ENCODE measurements around the gene KCTD16. TPM values are rescaled to one million over a fixed set of nuclear protein-coding genes. Genes with fewer than 3 reads are reported as not detected.

Gene KCTD16
- total and polyA plus RNA-seq, 11 donors = 0.02 to 0.32 (median 0.12) TPM; not detected in 3

GRCh38 chr5:144403058-144403457, 232.4 kb downstream of the KCTD16 start:
- H3K36me3 ChIP-seq = no peaks in the 10 kb centered on the region
- H3K27me3 ChIP-seq = no peaks in the 10 kb centered on the region
- H3K9me3 ChIP-seq = no peaks in the 10 kb centered on the region
- peaks cover 0 to 4% (median 0%) of the 10 kb centered on the region in 12 donors for H3K4me1 ChIP-seq
- H3K27ac ChIP-seq = no peak overlapping the region
- ATAC-seq (no peak), DNase-seq (no peak)
- no peak overlapping the region for H3K4me3 ChIP-seq
- TF ChIP-seq CTCF (IDR thresholded peaks at IDR 0.05) (no peak), POLR2A (IDR thresholded peaks at IDR 0.05) (no peak)
- intact Hi-C loops (cut with DNase I) = no loop called here
- 94 to 95% (median 94%) methylated on average over 2 of the region's 2 CpGs for WGBS, 4 donors

GRCh38 chr5:144403817-144404420, 233.2 kb downstream of the KCTD16 start:
- 84 to 89% (median 86%) methylated on average over 4 of the region's 4 CpGs for WGBS, 4 donors
- DNase-seq (no peak), ATAC-seq (no peak)
- H3K27me3 ChIP-seq = no peaks in the 10 kb centered on the region
- TF ChIP-seq CTCF (IDR thresholded peaks at IDR 0.05) (no peak), POLR2A (IDR thresholded peaks at IDR 0.05) (no peak)
- intact Hi-C loops (cut with DNase I) = no loop called here
- no peak overlapping the region for H3K27ac ChIP-seq
- H3K4me1 ChIP-seq = peaks cover 0 to 4% (median 0%) of the 10 kb centered on the region in 12 donors
- H3K4me3 ChIP-seq = no peak overlapping the region
- H3K36me3 ChIP-seq = no peaks in the 10 kb centered on the region
- no peaks in the 10 kb centered on the region for H3K9me3 ChIP-seq

GRCh38 chr5:144404672-144405071, 234.0 kb downstream of the KCTD16 start:
- Histone ChIP-seq H3K27ac (no peak overlapping the region), H3K36me3 (no peaks in the 10 kb centered on the region), H3K9me3 (no peaks in the 10 kb centered on the region), H3K4me1 (peaks cover 0 to 4% (median 0%) of the 10 kb centered on the region in 12 donors), H3K4me3 (no peak overlapping the region), H3K27me3 (no peaks in the 10 kb centered on the region)
- ATAC-seq = no peak
- TF ChIP-seq CTCF (IDR thresholded peaks at IDR 0.05) (no peak), POLR2A (IDR thresholded peaks at IDR 0.05) (no peak)
- intact Hi-C loops (cut with DNase I) = no loop called here
- no peak for DNase-seq
- WGBS, 4 donors = 78 to 83% (median 81%) methylated on average over 1 of the region's 1 CpG

- no peaks in the 10 kb centered on the region for H3K36me3 ChIP-seq
- whole genome bisulfite sequencing, 4 donors = 34 to 43% (median 39%) methylated on average over 3 of the region's 3 CpGs
These were observed 235.3 kb downstream of the KCTD16 start for GRCh38 chr5:144405991-144406390.

More at GRCh38 chr5:144405991-144406390, 235.3 kb downstream of the KCTD16 start:
- ATAC-seq = no peak
- intact Hi-C loops (cut with DNase I) = no loop called here
- Histone ChIP-seq H3K4me3 (no peak overlapping the region), H3K4me1 (peaks cover 0 to 4% (median 0%) of the 10 kb centered on the region in 12 donors), H3K27ac (no peak overlapping the region), H3K27me3 (no peaks in the 10 kb centered on the region), H3K9me3 (no peaks in the 10 kb centered on the region)
- no peak for DNase-seq
- TF ChIP-seq POLR2A (IDR thresholded peaks at IDR 0.05) (no peak), CTCF (IDR thresholded peaks at IDR 0.05) (no peak)

Data from heart left ventricle (tissue), 16 donors.